Ovary (tissue), 3 donors: ENCODE results near the gene GPR26.

ENCODE experiments used
- POLR2A ChIP-seq: fragments of 450-650 bp; IDR thresholded peaks from one replicate; pipeline ENCODE4 v1.6.1; 2017; ENCODE audit warnings: antibody characterized with exemption, mild to moderate bottlenecking, moderate library complexity
- TF ChIP-seq, protein P1 (sequence below), 3 donors: fragments of 450-650 bp in 2 of 3; fragments of 200-600 bp in 1 of 3; IDR thresholded peaks; one replicate each; pipeline versions ENCODE4 v1.5.1 to v1.8.0; 2016 to 2022; ENCODE audit warnings: antibody characterized with exemption in 3 of 3, mild to moderate bottlenecking in 1 of 3
- donor health status: DM: no; HTN: no; CAD: no.

DNA sequence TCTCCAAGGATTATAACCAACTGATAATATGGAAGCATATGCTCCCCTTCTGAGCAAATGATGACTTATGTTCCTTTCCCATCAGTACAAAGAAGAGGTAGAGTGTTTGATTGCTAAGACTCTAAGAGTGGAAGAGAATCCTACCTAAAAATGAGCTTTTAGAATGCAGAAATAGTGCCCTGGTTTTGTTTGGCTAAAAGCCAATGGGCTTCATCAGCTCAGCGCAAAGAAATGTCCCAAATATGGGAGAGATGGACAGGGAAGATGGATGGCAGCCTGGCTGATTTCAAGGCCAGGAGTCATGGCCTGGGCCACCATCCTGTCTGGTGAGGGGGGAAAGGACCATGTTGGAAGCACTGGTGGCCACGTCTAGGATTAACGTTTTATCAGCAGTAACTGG is 60.2 kb downstream of the GPR26 start:
- TF ChIP-seq, protein P1, sequence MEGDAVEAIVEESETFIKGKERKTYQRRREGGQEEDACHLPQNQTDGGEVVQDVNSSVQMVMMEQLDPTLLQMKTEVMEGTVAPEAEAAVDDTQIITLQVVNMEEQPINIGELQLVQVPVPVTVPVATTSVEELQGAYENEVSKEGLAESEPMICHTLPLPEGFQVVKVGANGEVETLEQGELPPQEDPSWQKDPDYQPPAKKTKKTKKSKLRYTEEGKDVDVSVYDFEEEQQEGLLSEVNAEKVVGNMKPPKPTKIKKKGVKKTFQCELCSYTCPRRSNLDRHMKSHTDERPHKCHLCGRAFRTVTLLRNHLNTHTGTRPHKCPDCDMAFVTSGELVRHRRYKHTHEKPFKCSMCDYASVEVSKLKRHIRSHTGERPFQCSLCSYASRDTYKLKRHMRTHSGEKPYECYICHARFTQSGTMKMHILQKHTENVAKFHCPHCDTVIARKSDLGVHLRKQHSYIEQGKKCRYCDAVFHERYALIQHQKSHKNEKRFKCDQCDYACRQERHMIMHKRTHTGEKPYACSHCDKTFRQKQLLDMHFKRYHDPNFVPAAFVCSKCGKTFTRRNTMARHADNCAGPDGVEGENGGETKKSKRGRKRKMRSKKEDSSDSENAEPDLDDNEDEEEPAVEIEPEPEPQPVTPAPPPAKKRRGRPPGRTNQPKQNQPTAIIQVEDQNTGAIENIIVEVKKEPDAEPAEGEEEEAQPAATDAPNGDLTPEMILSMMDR (IDR thresholded peaks at IDR 0.05) = no peak
- no peak for TF ChIP-seq POLR2A
